ENCODE measurements around the gene SRCAP. TPM values are rescaled to one million over a fixed set of nuclear protein-coding genes. Genes with fewer than 3 reads are reported as not detected.
A peak's percentile ranks its signal among the peaks of the same experiment; 100 is the strongest.

Gene SRCAP
- total RNA-seq, 1 donor from 2014 or later, result 66.6 TPM

DNA sequence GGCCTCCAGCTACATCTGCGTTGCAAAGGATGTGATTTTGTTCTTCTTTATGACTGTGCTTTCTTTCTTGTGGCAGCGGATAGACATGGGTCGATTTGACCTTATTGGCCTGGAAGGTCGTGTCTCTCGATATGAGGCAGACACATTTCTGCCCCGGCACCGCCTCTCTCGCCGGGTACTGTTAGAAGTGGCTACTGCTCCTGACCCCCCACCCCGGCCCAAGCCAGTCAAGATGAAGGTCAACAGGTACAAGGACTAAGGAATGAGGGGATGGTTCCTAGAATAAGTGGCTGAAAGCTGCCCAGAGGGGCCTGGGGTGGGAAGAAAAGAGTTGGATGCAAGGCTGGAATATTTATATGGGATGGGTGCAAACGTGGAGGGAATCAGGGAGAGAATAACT, 21.1 kb downstream of the SRCAP start:
- Histone ChIP-seq H3K27me3 (no peaks in the 10 kb centered on the region), H3K4me3 (no peak overlapping the region), H3K27ac (no peak overlapping the region), H3K36me3 (peaks cover 99% of the 10 kb centered on the region), H3K4me1 (no peaks in the 10 kb centered on the region), H3K9me3 (no peaks in the 10 kb centered on the region)
- intact Hi-C loops (cut with DNase I), result no loop called here
- TF ChIP-seq, protein P1, sequence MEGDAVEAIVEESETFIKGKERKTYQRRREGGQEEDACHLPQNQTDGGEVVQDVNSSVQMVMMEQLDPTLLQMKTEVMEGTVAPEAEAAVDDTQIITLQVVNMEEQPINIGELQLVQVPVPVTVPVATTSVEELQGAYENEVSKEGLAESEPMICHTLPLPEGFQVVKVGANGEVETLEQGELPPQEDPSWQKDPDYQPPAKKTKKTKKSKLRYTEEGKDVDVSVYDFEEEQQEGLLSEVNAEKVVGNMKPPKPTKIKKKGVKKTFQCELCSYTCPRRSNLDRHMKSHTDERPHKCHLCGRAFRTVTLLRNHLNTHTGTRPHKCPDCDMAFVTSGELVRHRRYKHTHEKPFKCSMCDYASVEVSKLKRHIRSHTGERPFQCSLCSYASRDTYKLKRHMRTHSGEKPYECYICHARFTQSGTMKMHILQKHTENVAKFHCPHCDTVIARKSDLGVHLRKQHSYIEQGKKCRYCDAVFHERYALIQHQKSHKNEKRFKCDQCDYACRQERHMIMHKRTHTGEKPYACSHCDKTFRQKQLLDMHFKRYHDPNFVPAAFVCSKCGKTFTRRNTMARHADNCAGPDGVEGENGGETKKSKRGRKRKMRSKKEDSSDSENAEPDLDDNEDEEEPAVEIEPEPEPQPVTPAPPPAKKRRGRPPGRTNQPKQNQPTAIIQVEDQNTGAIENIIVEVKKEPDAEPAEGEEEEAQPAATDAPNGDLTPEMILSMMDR (IDR thresholded peaks at IDR 0.05), result no peak
- DNase-seq (no peak), ATAC-seq (no peak)

DNA sequence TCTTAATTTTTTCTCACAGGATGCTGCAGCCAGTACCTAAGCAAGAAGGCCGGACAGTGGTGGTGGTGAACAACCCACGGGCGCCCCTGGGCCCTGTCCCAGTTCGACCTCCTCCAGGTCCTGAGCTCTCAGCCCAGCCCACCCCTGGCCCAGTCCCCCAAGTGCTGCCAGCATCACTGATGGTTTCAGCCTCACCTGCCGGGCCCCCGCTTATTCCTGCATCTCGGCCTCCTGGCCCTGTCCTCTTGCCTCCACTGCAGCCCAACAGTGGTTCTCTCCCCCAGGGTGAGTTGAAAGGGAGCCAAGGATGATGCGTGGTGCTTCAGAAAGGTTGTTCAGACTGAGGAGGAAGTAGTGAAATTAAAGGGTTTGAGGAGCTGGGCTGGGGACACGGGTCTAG, 21.7 kb downstream of the SRCAP start:
- no peaks in the 10 kb centered on the region for H3K4me1 ChIP-seq
- H3K9me3 ChIP-seq, result no peaks in the 10 kb centered on the region
- H3K36me3 ChIP-seq, result peaks cover 100% of the 10 kb centered on the region
- DNase-seq (no peak), ATAC-seq (no peak)
- intact Hi-C loops (cut with DNase I), result no loop called here
- no peak overlapping the region for H3K4me3 ChIP-seq
- no peaks in the 10 kb centered on the region for H3K27me3 ChIP-seq
- TF ChIP-seq, protein P1 (IDR thresholded peaks at IDR 0.05), result no peak
- no peak overlapping the region for H3K27ac ChIP-seq

DNA sequence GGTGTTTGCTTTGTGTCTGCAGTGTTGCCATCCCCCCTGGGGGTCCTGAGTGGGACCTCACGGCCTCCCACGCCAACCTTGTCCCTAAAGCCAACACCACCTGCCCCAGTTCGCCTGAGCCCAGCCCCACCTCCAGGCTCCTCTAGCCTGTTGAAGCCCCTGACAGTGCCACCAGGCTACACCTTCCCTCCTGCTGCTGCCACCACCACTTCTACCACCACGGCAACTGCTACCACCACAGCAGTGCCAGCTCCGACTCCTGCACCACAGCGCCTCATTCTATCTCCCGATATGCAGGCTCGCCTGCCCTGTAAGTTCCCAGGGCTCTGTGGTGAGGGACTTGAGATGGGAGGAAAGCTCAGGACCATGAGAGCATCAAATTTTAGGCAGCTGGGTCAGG, 22.2 kb downstream of the SRCAP start:
- H3K4me3 ChIP-seq, result no peak overlapping the region
- no peak for DNase-seq
- no peak for ATAC-seq
- peaks cover 100% of the 10 kb centered on the region for H3K36me3 ChIP-seq
- H3K27me3 ChIP-seq, result no peaks in the 10 kb centered on the region
- TF ChIP-seq, protein P1 (IDR thresholded peaks at IDR 0.05), result no peak
- no peaks in the 10 kb centered on the region for H3K9me3 ChIP-seq
- no peak overlapping the region for H3K27ac ChIP-seq
- no peaks in the 10 kb centered on the region for H3K4me1 ChIP-seq
- intact Hi-C loops (cut with DNase I), result no loop called here

DNA sequence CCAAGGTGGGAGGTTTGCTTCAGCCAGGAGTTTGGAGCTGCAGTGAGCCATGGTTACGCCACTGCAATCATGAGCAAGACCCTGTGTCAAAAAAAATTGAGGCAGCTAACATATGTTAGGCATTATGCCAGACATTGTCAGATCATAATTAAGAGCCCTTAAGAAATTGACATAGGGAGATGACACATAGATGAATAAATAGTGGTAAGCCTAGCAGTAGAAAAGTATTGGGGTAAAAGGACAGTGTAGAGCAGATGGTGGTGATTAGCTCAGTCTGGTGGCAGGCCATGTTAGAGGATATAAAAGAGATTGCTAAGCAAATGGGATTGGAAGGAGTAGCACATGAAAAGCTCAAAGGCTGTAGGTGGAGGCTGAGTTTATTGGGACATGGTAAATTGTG, 22.6 kb downstream of the SRCAP start:
- H3K27ac ChIP-seq, result no peak overlapping the region

DNA sequence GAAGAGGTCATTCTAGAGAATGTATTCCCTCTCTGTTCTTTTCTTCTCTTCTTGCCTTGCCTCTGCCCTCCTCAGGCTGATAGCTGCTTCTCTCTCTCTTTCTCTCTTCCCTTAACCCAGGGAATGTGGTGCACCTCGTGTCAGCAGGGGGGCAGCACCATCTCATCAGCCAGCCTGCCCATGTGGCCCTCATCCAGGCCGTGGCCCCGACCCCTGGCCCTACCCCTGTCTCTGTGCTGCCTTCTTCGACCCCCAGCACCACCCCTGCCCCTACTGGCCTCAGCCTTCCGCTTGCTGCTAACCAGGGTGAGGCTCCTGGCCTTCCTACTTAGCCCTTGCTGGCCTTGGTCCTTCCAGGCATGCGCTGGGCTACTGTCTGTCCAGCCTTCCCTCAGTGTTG, 23.5 kb downstream of the SRCAP start:
- peak; percentile 12 for ATAC-seq
- no peaks in the 10 kb centered on the region for H3K4me1 ChIP-seq
- no peaks in the 10 kb centered on the region for H3K9me3 ChIP-seq
- peaks cover 99% of the 10 kb centered on the region for H3K36me3 ChIP-seq
- H3K4me3 ChIP-seq, result no peak overlapping the region
- H3K27me3 ChIP-seq, result no peaks in the 10 kb centered on the region
- intact Hi-C loops (cut with DNase I), result no loop called here
- DNase-seq, result no peak
- TF ChIP-seq, protein P1 (IDR thresholded peaks at IDR 0.05), result peak; percentile 4
- H3K27ac ChIP-seq, result no peak overlapping the region

More for the DNA sequence above, 22.6 kb downstream of the SRCAP start:
- H3K4me3 ChIP-seq, result no peak overlapping the region
- no peaks in the 10 kb centered on the region for H3K27me3 ChIP-seq
- TF ChIP-seq, protein P1 (IDR thresholded peaks at IDR 0.05), result no peak
- ATAC-seq, result no peak
- DNase-seq, result no peak
- peaks cover 100% of the 10 kb centered on the region for H3K36me3 ChIP-seq
- no peaks in the 10 kb centered on the region for H3K4me1 ChIP-seq
- H3K9me3 ChIP-seq, result no peaks in the 10 kb centered on the region
- intact Hi-C loops (cut with DNase I), result no loop called here

DNA sequence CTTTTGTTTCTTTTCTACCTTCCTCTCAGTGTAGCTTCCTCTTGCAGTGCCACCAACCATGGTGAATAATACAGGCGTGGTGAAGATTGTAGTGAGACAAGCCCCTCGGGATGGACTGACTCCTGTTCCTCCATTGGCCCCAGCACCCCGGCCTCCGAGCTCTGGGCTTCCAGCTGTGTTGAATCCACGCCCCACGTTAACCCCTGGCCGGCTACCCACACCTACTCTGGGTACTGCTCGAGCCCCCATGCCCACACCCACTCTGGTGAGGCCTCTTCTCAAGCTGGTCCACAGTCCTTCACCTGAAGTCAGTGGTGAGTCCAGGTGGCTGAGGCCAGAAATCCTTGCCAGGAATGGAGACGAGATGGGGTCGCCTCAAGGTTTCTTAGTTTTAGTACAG, 23.9 kb downstream of the SRCAP start:
- intact Hi-C loops (cut with DNase I), result no loop called here
- ATAC-seq (no peak), DNase-seq (no peak)
- TF ChIP-seq, protein P1 (IDR thresholded peaks at IDR 0.05), result no peak
- Histone ChIP-seq H3K4me3 (no peak overlapping the region), H3K36me3 (peaks cover 99% of the 10 kb centered on the region), H3K27me3 (no peaks in the 10 kb centered on the region), H3K4me1 (no peaks in the 10 kb centered on the region), H3K9me3 (no peaks in the 10 kb centered on the region), H3K27ac (no peak overlapping the region)
